Activated CD8-positive, alpha-beta memory T cell treated with anti-CD3 and anti-CD28 coated beads, Interleukin-2, amount 50 U/mL, for 24 hours (primary cell): ENCODE results near the gene ADCY1.

ENCODE experiments used
- DNase-seq: peaks from one replicate; pipeline ENCODE4 v3.0.0-alpha.2; 2020; ENCODE audit errors: extremely low read depth

Gene ADCY1

GRCh38 chr7:45593877-45594276 lies 19.7 kb downstream of the ADCY1 start:
- no peak for DNase-seq

- DNase-seq: no peak
Observed at GRCh38 chr7:45594745-45595535, 20.8 kb downstream of the ADCY1 start.

- DNase-seq: no peak
Observed at GRCh38 chr7:45595809-45596664, 21.9 kb downstream of the ADCY1 start.

- DNase-seq: no peak
Observed at GRCh38 chr7:45596665-45597095, 22.5 kb downstream of the ADCY1 start.

GRCh38 chr7:45597286-45597984 lies 23.3 kb downstream of the ADCY1 start:
- no peak for DNase-seq

GRCh38 chr7:45598886-45599520 lies 24.8 kb downstream of the ADCY1 start:
- no peak for DNase-seq

- no peak for DNase-seq
Observed at GRCh38 chr7:45599851-45600706, 25.9 kb downstream of the ADCY1 start.

GRCh38 chr7:45601094-45601493 lies 26.9 kb downstream of the ADCY1 start:
- no peak for DNase-seq

GRCh38 chr7:45601816-45602540 lies 27.8 kb downstream of the ADCY1 start:
- DNase-seq: no peak

- DNase-seq: no peak
Observed at GRCh38 chr7:45606050-45606449, 31.9 kb downstream of the ADCY1 start.

GRCh38 chr7:45606931-45607330 lies 32.8 kb downstream of the ADCY1 start:
- DNase-seq: no peak

- DNase-seq: no peak
Observed at GRCh38 chr7:45609180-45609579, 35.0 kb downstream of the ADCY1 start.

GRCh38 chr7:45610019-45610418 lies 35.9 kb downstream of the ADCY1 start:
- DNase-seq: no peak

GRCh38 chr7:45610660-45611299 lies 36.6 kb downstream of the ADCY1 start:
- DNase-seq: no peak

- no peak for DNase-seq
Observed at GRCh38 chr7:45617166-45617565, 43.0 kb downstream of the ADCY1 start.

- no peak for DNase-seq
Observed at GRCh38 chr7:45622058-45622457, 47.9 kb downstream of the ADCY1 start.

- no peak for DNase-seq
Observed at GRCh38 chr7:45623157-45623556, 49.0 kb downstream of the ADCY1 start.

GRCh38 chr7:45623740-45624391 lies 49.7 kb downstream of the ADCY1 start:
- no peak for DNase-seq

- no peak for DNase-seq
Observed at GRCh38 chr7:45624392-45624760, 50.2 kb downstream of the ADCY1 start.
